Neural cell (in vitro differentiated cells): ENCODE results near the gene TARBP2. TPM values are rescaled to one million over a fixed set of nuclear protein-coding genes. Genes with fewer than 3 reads are reported as not detected.

Source experiments
- H2AFZ ChIP-seq: fragments of 200-600, 300-800 bp; sonication (generic), shearing (Covaris generic); 2 replicates; pipeline ENCODE4 v1.6.0; 2014; ENCODE audit warnings: low read depth, mild to moderate bottlenecking, antibody characterized with exemption, low read length, moderate library complexity
- H3F3A ChIP-seq: fragments of 200-600 bp; shearing (Covaris generic); 2 replicates; pipeline ENCODE4 v1.6.1; 2016; ENCODE audit warnings: mild to moderate bottlenecking, moderate library complexity, mixed read lengths, antibody characterized with exemption, low read length; ENCODE audit not compliant: insufficient read depth, poor library complexity, severe bottlenecking
- H3K27ac ChIP-seq: fragments of 200-600, 300-800 bp; sonication (generic), shearing (Covaris generic); 2 replicates; pipeline ENCODE4 v1.5.1; 2014; ENCODE audit warnings: mild to moderate bottlenecking, low read length, moderate library complexity
- H3K27me3 ChIP-seq: fragments of 300-800, 200-600 bp; sonication (generic), shearing (Covaris generic); 2 replicates; pipeline ENCODE4 v1.6.0; 2014; ENCODE audit warnings: mild to moderate bottlenecking, low read depth, low read length, moderate library complexity; ENCODE audit not compliant: insufficient read depth
- H3K36me3 ChIP-seq: fragments of 300-800, 200-600 bp; sonication (generic), shearing (Covaris generic); 2 replicates; pipeline ENCODE4 v1.5.1; 2014; ENCODE audit warnings: mild to moderate bottlenecking, antibody characterized with exemption, low read length, moderate library complexity; ENCODE audit not compliant: insufficient read depth
- H3K4me2 ChIP-seq: fragments of 300-800, 200-600 bp; sonication (generic), shearing (Covaris generic); 2 replicates; pipeline ENCODE4 v1.6.0; 2014; ENCODE audit warnings: mild to moderate bottlenecking, low read length
- H3K4me3 ChIP-seq: fragments of 300-800, 200-600 bp; sonication (generic), shearing (Covaris generic); 2 replicates; pipeline ENCODE4 v1.5.1; 2014; ENCODE audit warnings: mild to moderate bottlenecking, low read length, moderate library complexity
- H3K79me2 ChIP-seq: fragments of 200-600 bp; shearing (Covaris generic); replicated peaks from 2 replicates; pipeline ENCODE4 v1.6.0; 2014; ENCODE audit warnings: mild to moderate bottlenecking, low read length, moderate library complexity; ENCODE audit not compliant: insufficient read depth
- H3K9ac ChIP-seq: fragments of 300-800, 200-600 bp; sonication (generic), shearing (Covaris generic); 2 replicates; pipeline ENCODE4 v1.6.1; 2016; ENCODE audit warnings: mild to moderate bottlenecking, low read length, mixed read lengths
- H3K9me2 ChIP-seq: fragments of 200-600 bp; shearing (Covaris generic); 2 replicates; pipeline ENCODE4 v1.6.1; 2016; ENCODE audit warnings: mild to moderate bottlenecking, low read length, mixed read lengths; ENCODE audit not compliant: insufficient read depth
- H3K9me3 ChIP-seq: fragments of 200-600, 300-800 bp; sonication (generic), shearing (Covaris generic); 2 replicates; pipeline ENCODE4 v1.6.1; 2016; ENCODE audit warnings: mild to moderate bottlenecking, mixed run types, low read length, moderate library complexity, mixed read lengths
- H4K20me1 ChIP-seq: fragments of 200-600 bp; shearing (Covaris generic); 2 replicates; pipeline ENCODE4 v1.6.1; 2016; ENCODE audit warnings: mild to moderate bottlenecking, mixed run types; ENCODE audit not compliant: insufficient read depth
- EP300 ChIP-seq: fragments of 450-650 bp; conservative IDR thresholded peaks from 2 replicates; pipeline ENCODE4 v1.6.1; 2014; ENCODE audit warnings: antibody characterized with exemption, mild to moderate bottlenecking, moderate library complexity; ENCODE audit not compliant: poor library complexity, severe bottlenecking
- EZH2 ChIP-seq: fragments of 200-600, 300-800 bp; shearing (Covaris generic), sonication (generic); IDR thresholded peaks from 2 replicates; pipeline ENCODE4 v1.6.1; 2014; ENCODE audit warnings: antibody characterized with exemption, low read length, borderline replicate concordance, mild to moderate bottlenecking; ENCODE audit not compliant: insufficient read depth, poor library complexity, severe bottlenecking
- MXI1 ChIP-seq: fragments of 450-650 bp; conservative IDR thresholded peaks from 2 replicates; pipeline ENCODE4 v1.6.1; 2014; ENCODE audit warnings: antibody characterized with exemption, mild to moderate bottlenecking; ENCODE audit not compliant: poor library complexity, severe bottlenecking
- POLR2AphosphoS5 ChIP-seq: IDR thresholded peaks from 2 replicates; pipeline ENCODE4 v1.6.1; 2012
- RAD21 ChIP-seq: fragments of 450-650 bp; conservative IDR thresholded peaks from 2 replicates; pipeline ENCODE4 v1.6.1; 2014; ENCODE audit warnings: antibody characterized with exemption, mild to moderate bottlenecking, moderate library complexity
- SMC3 ChIP-seq: fragments of 450-650 bp; conservative IDR thresholded peaks from 2 replicates; pipeline ENCODE4 v1.6.1; 2014; ENCODE audit warnings: antibody characterized with exemption, mild to moderate bottlenecking, moderate library complexity; ENCODE audit not compliant: poor library complexity
- TAF1 ChIP-seq: IDR thresholded peaks from 2 replicates; pipeline ENCODE4 v1.6.1; 2012; ENCODE audit warnings: low read depth
- polyA plus RNA-seq: library from polyadenylated mRNA; depleted of rRNA; stranded (reverse); fragments of >200 nt; gene quantifications from 2 replicates; pipeline ENCODE4 v1.2.3, GENCODE V29; 2014
- TF ChIP-seq, protein P1 (sequence below): IDR thresholded peaks from 2 replicates; pipeline ENCODE4 v1.6.1; 2012; ENCODE audit warnings: borderline replicate concordance
- TF ChIP-seq, protein P2 (sequence below): fragments of 450-650 bp; IDR thresholded peaks from 2 replicates; pipeline ENCODE4 v1.5.1; 2014; ENCODE audit warnings: antibody characterized with exemption, mild to moderate bottlenecking, moderate library complexity; ENCODE audit not compliant: poor library complexity, severe bottlenecking

Gene TARBP2
- polyA plus RNA-seq, 1 donor from 2014 or later: 135 TPM

DNA sequence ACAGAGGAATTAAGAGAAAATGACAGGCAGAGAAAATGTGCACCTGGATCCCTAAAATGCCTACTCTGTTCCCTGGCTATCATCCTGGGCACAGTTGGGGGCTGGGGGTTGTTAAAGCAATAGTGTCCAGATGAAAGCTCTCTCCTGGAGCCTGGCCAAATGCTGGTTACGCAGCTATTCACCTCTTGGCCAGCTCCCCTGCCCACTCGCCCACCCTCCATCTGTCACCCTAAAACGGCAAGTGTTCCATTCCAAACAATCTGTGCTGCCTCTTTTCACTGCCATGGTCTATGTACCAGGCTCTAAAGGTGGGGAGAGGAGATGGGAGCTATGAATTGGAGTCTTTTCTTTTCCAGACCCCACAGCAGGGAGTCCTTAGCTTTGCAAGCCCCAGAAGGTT, 30.9 kb downstream of the TARBP2 start:
- H3K79me2 ChIP-seq: no peaks in the 10 kb centered on the region
- H3K27ac ChIP-seq: no peak overlapping the region
- peaks cover 6% of the 10 kb centered on the region for H3K36me3 ChIP-seq
- no peaks in the 10 kb centered on the region for H4K20me1 ChIP-seq
- no peak overlapping the region for H2AFZ ChIP-seq
- TF ChIP-seq, protein P1, sequence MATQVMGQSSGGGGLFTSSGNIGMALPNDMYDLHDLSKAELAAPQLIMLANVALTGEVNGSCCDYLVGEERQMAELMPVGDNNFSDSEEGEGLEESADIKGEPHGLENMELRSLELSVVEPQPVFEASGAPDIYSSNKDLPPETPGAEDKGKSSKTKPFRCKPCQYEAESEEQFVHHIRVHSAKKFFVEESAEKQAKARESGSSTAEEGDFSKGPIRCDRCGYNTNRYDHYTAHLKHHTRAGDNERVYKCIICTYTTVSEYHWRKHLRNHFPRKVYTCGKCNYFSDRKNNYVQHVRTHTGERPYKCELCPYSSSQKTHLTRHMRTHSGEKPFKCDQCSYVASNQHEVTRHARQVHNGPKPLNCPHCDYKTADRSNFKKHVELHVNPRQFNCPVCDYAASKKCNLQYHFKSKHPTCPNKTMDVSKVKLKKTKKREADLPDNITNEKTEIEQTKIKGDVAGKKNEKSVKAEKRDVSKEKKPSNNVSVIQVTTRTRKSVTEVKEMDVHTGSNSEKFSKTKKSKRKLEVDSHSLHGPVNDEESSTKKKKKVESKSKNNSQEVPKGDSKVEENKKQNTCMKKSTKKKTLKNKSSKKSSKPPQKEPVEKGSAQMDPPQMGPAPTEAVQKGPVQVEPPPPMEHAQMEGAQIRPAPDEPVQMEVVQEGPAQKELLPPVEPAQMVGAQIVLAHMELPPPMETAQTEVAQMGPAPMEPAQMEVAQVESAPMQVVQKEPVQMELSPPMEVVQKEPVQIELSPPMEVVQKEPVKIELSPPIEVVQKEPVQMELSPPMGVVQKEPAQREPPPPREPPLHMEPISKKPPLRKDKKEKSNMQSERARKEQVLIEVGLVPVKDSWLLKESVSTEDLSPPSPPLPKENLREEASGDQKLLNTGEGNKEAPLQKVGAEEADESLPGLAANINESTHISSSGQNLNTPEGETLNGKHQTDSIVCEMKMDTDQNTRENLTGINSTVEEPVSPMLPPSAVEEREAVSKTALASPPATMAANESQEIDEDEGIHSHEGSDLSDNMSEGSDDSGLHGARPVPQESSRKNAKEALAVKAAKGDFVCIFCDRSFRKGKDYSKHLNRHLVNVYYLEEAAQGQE: no peak
- TF ChIP-seq POLR2AphosphoS5: no peak
- TF ChIP-seq RAD21: no peak
- no peak for TF ChIP-seq SMC3
- no peak for TF ChIP-seq EP300
- TF ChIP-seq TAF1: no peak
- no peak for TF ChIP-seq MXI1
- TF ChIP-seq, protein P2, sequence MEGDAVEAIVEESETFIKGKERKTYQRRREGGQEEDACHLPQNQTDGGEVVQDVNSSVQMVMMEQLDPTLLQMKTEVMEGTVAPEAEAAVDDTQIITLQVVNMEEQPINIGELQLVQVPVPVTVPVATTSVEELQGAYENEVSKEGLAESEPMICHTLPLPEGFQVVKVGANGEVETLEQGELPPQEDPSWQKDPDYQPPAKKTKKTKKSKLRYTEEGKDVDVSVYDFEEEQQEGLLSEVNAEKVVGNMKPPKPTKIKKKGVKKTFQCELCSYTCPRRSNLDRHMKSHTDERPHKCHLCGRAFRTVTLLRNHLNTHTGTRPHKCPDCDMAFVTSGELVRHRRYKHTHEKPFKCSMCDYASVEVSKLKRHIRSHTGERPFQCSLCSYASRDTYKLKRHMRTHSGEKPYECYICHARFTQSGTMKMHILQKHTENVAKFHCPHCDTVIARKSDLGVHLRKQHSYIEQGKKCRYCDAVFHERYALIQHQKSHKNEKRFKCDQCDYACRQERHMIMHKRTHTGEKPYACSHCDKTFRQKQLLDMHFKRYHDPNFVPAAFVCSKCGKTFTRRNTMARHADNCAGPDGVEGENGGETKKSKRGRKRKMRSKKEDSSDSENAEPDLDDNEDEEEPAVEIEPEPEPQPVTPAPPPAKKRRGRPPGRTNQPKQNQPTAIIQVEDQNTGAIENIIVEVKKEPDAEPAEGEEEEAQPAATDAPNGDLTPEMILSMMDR: no peak
- no peak for TF ChIP-seq EZH2
- no peaks in the 10 kb centered on the region for H3K27me3 ChIP-seq
- H3F3A ChIP-seq: no peaks in the 10 kb centered on the region
- H3K9me3 ChIP-seq: no peaks in the 10 kb centered on the region
- no peaks in the 10 kb centered on the region for H3K9me2 ChIP-seq
- H3K9ac ChIP-seq: no peak overlapping the region
- H3K4me2 ChIP-seq: no peak overlapping the region
- no peak overlapping the region for H3K4me3 ChIP-seq

DNA sequence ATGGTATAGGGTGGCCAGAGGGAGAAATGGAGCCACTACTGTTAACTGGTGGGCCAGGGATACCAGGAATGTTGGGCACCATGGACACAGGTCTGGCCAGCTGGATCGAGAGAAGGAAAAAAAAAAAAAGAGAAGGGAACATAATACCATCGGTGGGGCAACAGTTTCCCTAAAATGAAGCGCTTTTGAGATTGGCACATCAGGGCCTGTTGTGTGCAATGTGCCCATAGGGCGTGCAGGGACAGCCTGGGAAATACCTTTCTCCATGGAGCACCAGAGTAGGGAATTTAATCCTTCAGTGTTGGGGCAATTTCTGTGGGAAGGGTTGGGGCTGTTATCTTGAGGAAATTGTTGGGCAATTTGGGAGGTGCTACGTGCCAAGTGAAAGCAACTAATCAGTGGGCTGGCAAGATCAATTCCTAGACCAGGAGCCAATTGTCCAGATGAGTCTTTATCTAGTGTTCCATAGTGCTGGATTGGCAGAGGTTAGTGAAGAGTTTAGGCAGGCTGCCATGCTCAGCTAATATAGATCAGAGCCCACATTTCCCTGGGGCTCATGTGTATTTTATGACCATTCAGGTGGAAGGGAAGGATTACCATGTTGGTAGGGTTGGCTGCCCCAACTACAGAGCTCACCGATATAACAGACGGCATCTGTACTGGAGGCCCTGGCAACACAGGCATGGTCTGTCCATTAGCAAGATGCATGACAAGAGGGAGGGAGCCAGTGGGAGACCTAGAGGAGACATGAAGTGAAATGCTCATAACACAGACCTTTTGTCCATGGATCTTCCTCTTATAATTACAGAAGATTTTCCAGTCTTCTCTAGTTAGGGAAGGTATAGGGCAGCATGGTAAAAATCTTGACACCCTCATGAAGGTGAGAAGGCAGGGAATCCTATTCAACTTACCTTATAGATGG, 31.7 kb downstream of the TARBP2 start:
- TF ChIP-seq MXI1: no peak
- TF ChIP-seq EP300: no peak
- TF ChIP-seq EZH2: no peak
- TF ChIP-seq, protein P2: no peak
- TF ChIP-seq, protein P1: no peak
- TF ChIP-seq SMC3: no peak
- no peak for TF ChIP-seq RAD21
- TF ChIP-seq TAF1: no peak
- TF ChIP-seq POLR2AphosphoS5: no peak
- H4K20me1 ChIP-seq: no peaks in the 10 kb centered on the region
- H3K27me3 ChIP-seq: no peaks in the 10 kb centered on the region
- no peaks in the 10 kb centered on the region for H3F3A ChIP-seq
- no peaks in the 10 kb centered on the region for H3K9me3 ChIP-seq
- no peaks in the 10 kb centered on the region for H3K79me2 ChIP-seq
- no peaks in the 10 kb centered on the region for H3K9me2 ChIP-seq
- no peak overlapping the region for H3K9ac ChIP-seq
- H3K27ac ChIP-seq: no peak overlapping the region
- no peak overlapping the region for H3K4me2 ChIP-seq
- H3K4me3 ChIP-seq: no peak overlapping the region
- peaks cover 6% of the 10 kb centered on the region for H3K36me3 ChIP-seq
- no peak overlapping the region for H2AFZ ChIP-seq
